ENCODE results near the gene CISH. TPM values are rescaled to one million over a fixed set of nuclear protein-coding genes. Genes with fewer than 3 reads are reported as not detected.
A peak's percentile ranks its signal among the peaks of the same experiment; 100 is the strongest.

The CISH gene
- total and polyA plus RNA-seq, 9 of the 15 experiments (the other 6 are each of a cell fraction or from before 2014, with no cell fraction given): 1.7 to 47.7 (median 18.3) TPM

GRCh38 chr3:50652709-50653108 is 41.1 kb upstream of the CISH start:
- no peak for FAIRE-seq
- H3K4me2 ChIP-seq (ENCODE audit: insufficient read depth, low read length): no peak overlapping the region
- H3K9me3 ChIP-seq (replicated peaks; ENCODE audit: control insufficient read depth, insufficient read depth, low read depth, low read length): no peaks in the 10 kb centered on the region
- no TSS peak for BruUV-seq (replicated peaks)
- ChIA-PET POLR2A (interaction anchor here (0.7 to 1.8 kb wide), 6 partner anchors 9 to 1400 kb away, joined by 3 to 6 read pairs (median 3); no protein-coding TSS in a partner anchor), CTCF (ENCODE audit: low intra/inter-chr PET ratio) (interaction anchor here (1.2 kb wide), 1 partner anchor 37 kb away, joined by 3 read pairs; no protein-coding TSS in a partner anchor)
- no peak overlapping the region for H2AFZ ChIP-seq (ENCODE audit: low read depth, low read length)
- DNase-seq (ENCODE audit: extremely low read depth in 1 of 4, low spot score in 3 of 4): peak; percentile 32 to 51 (median 42)
- no peaks in the 10 kb centered on the region for H3K79me2 ChIP-seq (ENCODE audit: control insufficient read depth, insufficient read depth, low read length)
- H3K4me3 ChIP-seq: no peak overlapping the region
- H3K36me3 ChIP-seq (ENCODE audit: control insufficient read depth, insufficient read depth, low read length): peaks cover 1% of the 10 kb centered on the region; the same call in 1 of the 3 replicates
- 8% methylated on average over 2 of the region's 2 CpGs for whole genome bisulfite sequencing (ENCODE audit: insufficient coverage, low coverage, missing lambda C conversion rate)
- no peak overlapping the region for H3K27ac ChIP-seq (ENCODE audit: extremely low read depth, low read depth, low read length)
- peaks cover 0 to 4% of the 10 kb centered on the region in 2 experiments; a peak in 1 of 5 replicates for H3K27me3 ChIP-seq (ENCODE audit: control insufficient read depth in 2 of 2, insufficient read depth in 2 of 2, low read length in 2 of 2)
- H4K20me1 ChIP-seq (replicated peaks; ENCODE audit: control insufficient read depth, insufficient read depth, low read length): peaks cover 6% of the 10 kb centered on the region; the same call in 1 of the 2 replicates
- ATAC-seq: peak; percentile 78
- H3K9ac ChIP-seq (ENCODE audit: insufficient read depth in 1 of 2, low read depth in 2 of 2, low read length in 2 of 2): no peak overlapping the region
- H3K9me1 ChIP-seq (ENCODE audit: control insufficient read depth, insufficient read depth, low read length): no peaks in the 10 kb centered on the region
- in situ Hi-C loops (cut with MboI) (no loop called here), intact Hi-C loops (cut with micrococcal nuclease) (loop anchor here (1.0 kb wide), 2 partner anchors 36 to 80 kb away; no protein-coding TSS in a partner anchor)
- peaks cover 0 to 4% of the 10 kb centered on the region in 2 experiments; a peak in 2 of 5 replicates for H3K4me1 ChIP-seq (replicated peaks in 1 of 2; ENCODE audit: control insufficient read depth in 2 of 2, insufficient read depth in 2 of 2, low read length in 2 of 2)
- TF ChIP-seq SRSF7 (optimal IDR thresholded peaks at IDR 0.05; ENCODE audit: low read depth, low read length) (no peak), GABPB2 (CRISPR knock-in tag; conservative IDR thresholded peaks at IDR 0.05) (no peak), RAD21 (CRISPR knock-in tag; conservative IDR thresholded peaks at IDR 0.05 in 1 of 2, IDR thresholded peaks at IDR 0.05 in 1 of 2) (peak; percentile 30 to 65), SMC3 (conservative IDR thresholded peaks at IDR 0.05; ENCODE audit: insufficient read depth, low read depth, low read length) (peak; percentile 46), GATAD2B (IDR thresholded peaks at IDR 0.05; ENCODE audit: borderline replicate concordance) (no peak), ZKSCAN8 (CRISPR knock-in tag; IDR thresholded peaks at IDR 0.05) (peak; percentile 65; the same call in 1 of the 2 replicates), BRF2 (IDR thresholded peaks at IDR 0.05; ENCODE audit: borderline replicate concordance, insufficient read depth, insufficient read length) (no peak), REST (IDR thresholded peaks at IDR 0.05; ENCODE audit: borderline replicate concordance) (peak; percentile 48; the same call in 1 of the 2 replicates), REST (CRISPR knock-in tag; IDR thresholded peaks at IDR 0.05; ENCODE audit: low read depth) (no peak), ZFP91 (CRISPR knock-in tag; IDR thresholded peaks at IDR 0.05) (no peak), TBL1XR1 (IDR thresholded peaks at IDR 0.05; ENCODE audit: low read length in 2 of 2) (no peak)

Data from K562 (cell line).